Myometrial cell (primary cell): ENCODE results near the gene ZNF165. TPM values are rescaled to one million over a fixed set of nuclear protein-coding genes. Genes with fewer than 3 reads are reported as not detected.

ENCODE experiments used
- total RNA-seq: library from RNA; depleted of rRNA; stranded (reverse); fragments of >200 nt; gene quantifications from 2 replicates; pipeline ENCODE4 v1.2.3, GENCODE V29; 2015

The ZNF165 gene
- 0.18 and 1.2 TPM in 2 replicates for total RNA-seq

DNA sequence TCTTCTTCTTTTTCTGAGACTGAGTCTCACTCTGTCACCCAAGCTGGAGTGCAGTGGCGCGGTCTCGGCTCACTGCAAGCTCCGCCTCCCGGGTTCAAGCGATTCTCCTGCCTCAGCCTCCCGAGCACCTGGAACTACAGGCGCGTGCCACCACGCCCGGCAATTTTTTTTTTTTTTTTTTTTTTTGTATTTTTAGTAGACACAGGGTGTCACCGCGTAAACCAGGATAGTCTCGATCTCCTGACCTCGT, at the start of gene ZNF165:
Gene ZNF165, plus strand, starts transcription at position 188 of the 250 bp plus-strand sequence. CDS start 4,913 bp downstream, outside the sequence.

DNA sequence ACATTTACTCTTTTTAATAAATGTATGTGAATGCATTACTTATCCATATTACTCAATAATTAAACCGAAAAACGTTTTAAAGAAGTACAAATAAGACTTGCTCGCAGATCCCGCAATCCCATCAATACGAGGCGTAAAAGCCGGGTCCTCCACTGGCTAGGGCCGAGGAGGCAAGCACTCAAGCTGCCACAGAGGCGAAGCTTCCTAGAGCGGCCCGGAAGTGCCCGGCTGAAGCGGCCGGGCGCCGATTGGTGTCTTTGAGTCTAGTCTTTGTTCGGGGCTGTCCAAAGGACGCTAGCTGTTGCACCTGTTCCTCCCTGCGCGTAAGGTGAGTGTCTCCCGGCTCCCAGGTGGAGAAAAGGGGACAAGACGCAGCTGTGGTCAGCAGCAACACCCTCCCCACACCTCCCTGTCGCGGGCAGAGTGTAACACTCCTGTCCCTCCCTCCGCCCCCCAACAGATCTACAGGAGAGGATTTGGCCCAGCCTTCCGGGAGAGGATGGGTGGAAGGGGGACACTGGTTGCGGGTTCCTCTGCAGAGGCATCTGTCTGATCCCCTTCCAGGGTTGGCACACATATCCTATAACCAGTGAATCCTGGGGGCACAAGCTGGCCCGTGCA, 44.1 kb downstream of the ZNF165 start, which contains the start of gene ZSCAN16:
Gene ZSCAN16, plus strand, starts transcription at position 260 of the 621 bp plus-strand sequence. CDS start 835 bp downstream, outside the sequence.

Other genes with a start within 250 kb of the ZNF165 start
- gene OR2B2, start 168.2 kb upstream of the ZNF165 start, total RNA-seq = not detected in 2 replicates
- not detected in 2 replicates for gene OR2B6, start 123.3 kb upstream of the ZNF165 start, total RNA-seq
- gene ZSCAN16, start 44.0 kb downstream of the ZNF165 start, total RNA-seq = under 0.01 and 0.89 TPM in 2 replicates
- 7.6 and 8.6 TPM in 2 replicates for gene ZKSCAN8, start 61.3 kb downstream of the ZNF165 start, total RNA-seq
- gene ZSCAN9, start 144.7 kb downstream of the ZNF165 start, total RNA-seq = 4.9 and 6.4 TPM in 2 replicates
- 4.3 and 4.4 TPM in 2 replicates for gene ZKSCAN4, start 171.7 kb downstream of the ZNF165 start, total RNA-seq
- gene NKAPL, start 178.7 kb downstream of the ZNF165 start, total RNA-seq = 0.29 and 1.6 TPM in 2 replicates
- 13.8 and 16.7 TPM in 2 replicates for gene ZSCAN26, start 186.6 kb downstream of the ZNF165 start, total RNA-seq
- 5.5 TPM in 2 replicates for gene PGBD1, start 201.0 kb downstream of the ZNF165 start, total RNA-seq